Retinal pigment epithelial cell (primary cell): ENCODE measurements around the gene TP53I3.

Experiments
- DNase-seq: peaks from one replicate; pipeline ENCODE4 v3.0.0-alpha.2; 2010; ENCODE audit warnings: low read depth
- H3K4me3 ChIP-seq: 2 replicates; pipeline ENCODE4 v1.5.1; 2011; ENCODE audit warnings: mild to moderate bottlenecking, low read length, control low read depth, moderate library complexity
- TF ChIP-seq, protein P1 (sequence below): conservative IDR thresholded peaks from 2 replicates; pipeline ENCODE4 v1.5.1; 2011; ENCODE audit warnings: low read depth, low read length, control low read depth, inconsistent platforms

The TP53I3 gene, protein sequence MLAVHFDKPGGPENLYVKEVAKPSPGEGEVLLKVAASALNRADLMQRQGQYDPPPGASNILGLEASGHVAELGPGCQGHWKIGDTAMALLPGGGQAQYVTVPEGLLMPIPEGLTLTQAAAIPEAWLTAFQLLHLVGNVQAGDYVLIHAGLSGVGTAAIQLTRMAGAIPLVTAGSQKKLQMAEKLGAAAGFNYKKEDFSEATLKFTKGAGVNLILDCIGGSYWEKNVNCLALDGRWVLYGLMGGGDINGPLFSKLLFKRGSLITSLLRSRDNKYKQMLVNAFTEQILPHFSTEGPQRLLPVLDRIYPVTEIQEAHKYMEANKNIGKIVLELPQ

DNA sequence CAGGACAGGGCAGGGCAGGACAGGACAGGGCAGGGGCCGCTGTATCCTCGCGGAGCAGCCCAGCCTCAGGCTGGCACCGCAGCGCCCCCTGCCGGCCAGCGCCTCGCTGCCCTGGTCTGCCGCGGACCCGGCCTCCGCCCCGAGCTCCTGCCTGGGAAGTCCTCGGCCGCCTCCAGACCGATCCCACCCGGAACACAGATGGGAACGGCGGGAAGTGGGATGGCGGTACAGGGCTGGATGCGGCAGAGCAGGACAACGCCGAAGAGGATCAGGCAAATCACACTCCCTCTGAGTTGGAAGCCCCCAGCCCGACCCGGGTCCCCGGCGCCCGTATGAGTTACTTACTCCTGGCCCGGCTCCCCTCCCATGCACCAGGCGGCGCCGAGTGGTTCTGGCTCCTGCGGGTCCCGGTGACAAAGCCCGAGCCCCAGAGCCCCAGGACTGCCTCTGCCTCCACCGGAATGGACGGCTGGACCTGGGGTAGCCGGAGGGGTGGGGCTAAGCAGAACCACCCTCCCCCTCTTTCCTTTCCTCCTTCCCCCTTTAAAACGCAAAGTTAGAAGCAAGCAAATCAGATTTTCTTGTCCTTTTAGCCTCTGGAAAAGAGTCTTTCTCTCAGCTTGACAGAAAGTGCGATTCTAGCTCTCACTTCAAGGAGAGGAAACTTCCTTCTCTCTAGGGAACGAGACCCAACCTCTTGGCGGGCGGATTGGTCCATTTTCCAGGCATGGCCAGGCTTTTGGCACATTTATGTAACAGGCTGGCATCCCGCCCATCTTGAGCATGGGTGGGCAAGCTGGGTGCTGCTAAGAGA is at the start of gene TP53I3:
TSS of gene TP53I3 (minus strand) at position 449 of the 814 bp plus-strand sequence. CDS start 508 bp downstream, outside the sequence.
- TF ChIP-seq, protein P1, sequence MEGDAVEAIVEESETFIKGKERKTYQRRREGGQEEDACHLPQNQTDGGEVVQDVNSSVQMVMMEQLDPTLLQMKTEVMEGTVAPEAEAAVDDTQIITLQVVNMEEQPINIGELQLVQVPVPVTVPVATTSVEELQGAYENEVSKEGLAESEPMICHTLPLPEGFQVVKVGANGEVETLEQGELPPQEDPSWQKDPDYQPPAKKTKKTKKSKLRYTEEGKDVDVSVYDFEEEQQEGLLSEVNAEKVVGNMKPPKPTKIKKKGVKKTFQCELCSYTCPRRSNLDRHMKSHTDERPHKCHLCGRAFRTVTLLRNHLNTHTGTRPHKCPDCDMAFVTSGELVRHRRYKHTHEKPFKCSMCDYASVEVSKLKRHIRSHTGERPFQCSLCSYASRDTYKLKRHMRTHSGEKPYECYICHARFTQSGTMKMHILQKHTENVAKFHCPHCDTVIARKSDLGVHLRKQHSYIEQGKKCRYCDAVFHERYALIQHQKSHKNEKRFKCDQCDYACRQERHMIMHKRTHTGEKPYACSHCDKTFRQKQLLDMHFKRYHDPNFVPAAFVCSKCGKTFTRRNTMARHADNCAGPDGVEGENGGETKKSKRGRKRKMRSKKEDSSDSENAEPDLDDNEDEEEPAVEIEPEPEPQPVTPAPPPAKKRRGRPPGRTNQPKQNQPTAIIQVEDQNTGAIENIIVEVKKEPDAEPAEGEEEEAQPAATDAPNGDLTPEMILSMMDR, result peak; percentile 65
- peak; percentile 55 for DNase-seq
- peak within 1 kb of the TSS; percentile 70 for H3K4me3 ChIP-seq

DNA sequence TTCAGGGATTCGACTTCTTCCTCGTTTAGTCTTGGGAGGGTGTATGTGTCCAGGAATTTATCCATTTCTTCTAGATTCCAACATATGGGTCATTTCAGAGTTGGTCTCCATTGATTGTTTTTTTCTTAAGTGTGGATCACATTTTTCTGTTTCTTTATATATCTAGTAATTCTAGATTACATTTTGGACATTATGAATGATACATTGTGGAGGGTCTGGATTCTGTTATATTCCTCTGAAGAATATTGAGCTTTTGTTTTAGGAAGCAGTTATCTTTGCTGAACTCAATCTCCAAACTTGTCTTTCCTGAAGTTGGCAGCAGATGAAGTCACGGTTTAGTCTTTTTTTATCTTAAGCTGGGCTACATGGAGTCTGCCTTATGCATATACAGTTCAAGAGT is 47.9 kb upstream of the TP53I3 start:
- H3K4me3 ChIP-seq, result no peak overlapping the region
- no peak for DNase-seq
- TF ChIP-seq, protein P1, result no peak

DNA sequence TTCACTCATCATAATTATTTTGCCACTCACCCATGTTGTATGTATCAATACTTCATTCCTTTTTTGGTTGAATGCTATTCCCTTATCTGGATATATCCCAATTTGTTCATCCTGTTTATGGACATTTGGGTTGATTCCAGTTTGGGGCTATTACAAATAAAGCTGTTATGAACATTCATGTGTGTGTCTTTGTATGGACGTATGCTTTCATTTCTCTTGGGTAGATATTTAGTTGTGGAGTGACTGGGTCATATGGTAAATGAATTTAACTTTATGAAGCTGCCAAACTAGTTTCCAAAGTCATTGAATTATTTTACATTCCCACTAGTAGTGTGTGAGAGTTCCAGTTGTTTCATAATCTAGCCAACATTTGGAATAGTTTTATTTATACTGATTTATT is 41.3 kb upstream of the TP53I3 start:
- TF ChIP-seq, protein P1, result no peak
- H3K4me3 ChIP-seq, result no peak overlapping the region
- DNase-seq, result no peak

DNA sequence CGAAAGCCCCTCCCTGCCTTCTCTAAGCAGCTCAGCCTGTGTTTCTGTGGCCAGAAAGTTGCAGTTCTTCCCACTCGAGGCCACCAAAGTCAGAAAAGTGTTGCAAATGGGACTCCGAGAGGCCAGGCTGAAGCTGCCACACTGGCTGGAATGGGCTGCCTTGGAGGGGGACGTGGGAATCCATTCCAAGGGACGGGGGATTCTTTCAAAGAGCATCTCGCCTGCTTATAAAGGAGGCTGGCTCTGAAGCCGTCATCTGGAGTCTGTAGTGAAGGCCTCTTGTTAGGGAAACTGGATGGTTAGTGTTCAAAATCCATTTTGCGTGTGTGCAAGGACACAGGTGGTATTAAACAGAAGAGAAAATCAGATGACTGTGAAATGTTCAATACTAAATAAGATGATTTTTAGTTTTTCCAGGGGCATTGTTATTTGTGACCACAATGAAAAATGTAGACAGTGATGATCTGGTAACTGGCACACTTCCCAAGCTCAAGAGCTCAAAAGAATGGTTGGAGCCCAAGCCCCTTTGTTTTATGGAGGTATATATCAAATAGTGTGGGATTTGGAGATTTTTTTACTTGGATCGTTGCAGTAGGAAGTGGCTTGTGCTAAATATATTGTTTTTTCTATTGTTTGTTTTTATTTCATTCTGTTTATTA is 39.4 kb upstream of the TP53I3 start:
- TF ChIP-seq, protein P1, result no peak
- no peak for DNase-seq
- H3K4me3 ChIP-seq, result peak overlapping the region; percentile 74

DNA sequence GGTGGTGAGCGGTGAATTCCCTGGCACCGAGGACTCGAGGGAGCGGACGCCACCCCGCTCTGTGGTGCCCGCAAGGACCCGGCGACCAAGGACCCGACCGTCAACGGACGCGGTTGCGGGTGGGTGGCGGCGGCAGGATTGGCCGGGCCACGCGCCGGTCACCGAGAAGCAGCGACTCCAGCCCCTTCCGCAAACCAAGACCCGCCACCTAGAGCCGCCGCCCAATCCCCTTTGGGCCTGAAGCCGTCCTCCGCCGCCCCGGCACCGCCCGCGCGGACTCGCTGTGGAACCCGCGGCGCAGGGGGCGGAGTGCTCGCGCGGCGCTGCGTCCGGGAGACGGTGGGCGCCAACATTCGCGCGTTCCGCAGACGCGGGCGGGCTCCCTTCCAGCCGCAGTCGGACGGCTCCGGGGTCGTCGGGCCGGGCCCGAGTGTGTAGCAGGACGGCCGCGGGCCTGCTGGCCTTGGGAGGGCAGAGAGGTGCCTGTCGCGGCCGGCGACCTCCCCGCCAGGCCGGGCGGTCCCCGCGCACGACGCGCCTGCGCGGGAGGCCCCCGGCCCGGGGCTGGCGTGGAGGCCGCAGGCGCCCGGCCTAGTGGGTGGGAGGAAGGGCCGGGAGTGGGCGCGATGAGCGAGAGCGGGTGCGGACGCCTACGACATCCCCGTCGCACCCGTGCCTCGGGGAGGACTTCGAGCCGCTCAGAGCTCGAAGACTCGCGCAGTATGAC is 38.7 kb upstream of the TP53I3 start, which contains the start of the genes FAM228B and PFN4:
TSS of gene FAM228B (plus strand) at position 275 of the 727 bp plus-strand sequence. CDS start 893 bp downstream, outside the sequence.
TSS of gene PFN4 (minus strand) at position 140 of the 727 bp plus-strand sequence. CDS start 799 bp downstream, outside the sequence.
- TF ChIP-seq, protein P1, result no peak
- peak; percentile 43 for DNase-seq
- H3K4me3 ChIP-seq, result peak within 1 kb of the TSS; percentile 74
